Hepatocyte (in vitro differentiated cells): ENCODE results near the gene VAMP4. TPM values are rescaled to one million over a fixed set of nuclear protein-coding genes. Genes with fewer than 3 reads are reported as not detected.

ENCODE experiments used
- DNase-seq: peaks from one replicate; pipeline ENCODE4 v3.0.0-alpha.2; 2016; ENCODE audit warnings: low spot score
- H2AFZ ChIP-seq: fragments of 200-600 bp; sonication (generic); 2 replicates; pipeline ENCODE4 v1.6.0; 2016; ENCODE audit warnings: antibody characterized with exemption, mild to moderate bottlenecking
- H3K27ac ChIP-seq: fragments of 200-600 bp; sonication (generic); 2 replicates; pipeline ENCODE4 v1.5.1; 2016; ENCODE audit warnings: mild to moderate bottlenecking
- H3K27me3 ChIP-seq: fragments of 200-600 bp; sonication (generic); 2 replicates; pipeline ENCODE4 v1.6.1; 2016
- H3K36me3 ChIP-seq: fragments of 200-600 bp; sonication (generic); replicated peaks from 2 replicates; pipeline ENCODE4 v1.5.1; 2016; ENCODE audit warnings: low read depth; ENCODE audit not compliant: insufficient read depth
- H3K4me1 ChIP-seq: fragments of 200-600 bp; sonication (generic); 2 replicates; pipeline ENCODE4 v1.5.1; 2016; ENCODE audit warnings: mild to moderate bottlenecking, moderate library complexity; ENCODE audit not compliant: insufficient read depth
- H3K4me2 ChIP-seq: fragments of 200-600 bp; sonication (generic); 2 replicates; pipeline ENCODE4 v1.6.0; 2016
- H3K4me3 ChIP-seq: fragments of 200-600 bp; sonication (generic); 2 replicates; pipeline ENCODE4 v1.5.1; 2016; ENCODE audit warnings: mild to moderate bottlenecking
- H3K79me2 ChIP-seq: fragments of 200-600 bp; sonication (generic); 2 replicates; pipeline ENCODE4 v1.6.0; 2017; ENCODE audit warnings: mild to moderate bottlenecking
- H3K9me2 ChIP-seq: fragments of 200-600 bp; sonication (generic); replicated peaks from 2 replicates; pipeline ENCODE4 v1.6.0; 2017; ENCODE audit warnings: mild to moderate bottlenecking; ENCODE audit not compliant: insufficient read depth
- H3K9me3 ChIP-seq: fragments of 200-600 bp; sonication (generic); 2 replicates; pipeline ENCODE4 v1.5.1; 2016; ENCODE audit warnings: low read depth, mild to moderate bottlenecking
- H4K20me1 ChIP-seq: fragments of 200-600 bp; sonication (generic); 2 replicates; pipeline ENCODE4 v1.6.0; 2016; ENCODE audit warnings: mild to moderate bottlenecking; ENCODE audit not compliant: insufficient read depth, poor library complexity, severe bottlenecking
- EZH2 ChIP-seq: fragments of 200-600 bp; sonication (generic); IDR thresholded peaks from 2 replicates; pipeline ENCODE4 v1.6.1; 2016; ENCODE audit warnings: antibody characterized with exemption, mild to moderate bottlenecking, borderline replicate concordance
- EZH2phosphoT487 ChIP-seq: fragments of 200-600 bp; sonication (generic); IDR thresholded peaks from one replicate; pipeline ENCODE4 v1.6.1; 2018; ENCODE audit warnings: antibody characterized with exemption, mild to moderate bottlenecking, low read depth, moderate library complexity; ENCODE audit not compliant: unreplicated experiment, severe bottlenecking
- WGBS: methylation state at CpG from one replicate; pipeline ENCODE4 v1.1.6; 2016; ENCODE audit warnings: low lambda C conversion rate; ENCODE audit errors: missing lambda C conversion rate; 5-methylcytosine and 5-hydroxymethylcytosine counted together
- polyA plus RNA-seq: library from polyadenylated mRNA; unstranded; fragments of >200 nt; fragmentation: Nextera tagmentation; extraction: Ambion mirVana; gene quantifications from 2 replicates; pipeline ENCODE4 v1.2.1, GENCODE V29; 2016
- total RNA-seq: library from RNA; depleted of rRNA; stranded (reverse); fragments of >200 nt; gene quantifications from 2 replicates; pipeline ENCODE4 v1.2.3, GENCODE V29; 2014
- TF ChIP-seq, protein P1 (sequence below): fragments of 200-600 bp; sonication (generic); IDR thresholded peaks from 2 replicates; pipeline ENCODE4 v1.5.1; 2016; ENCODE audit warnings: antibody characterized with exemption, mild to moderate bottlenecking; ENCODE audit not compliant: poor library complexity

The VAMP4 gene
- total and polyA plus RNA-seq, 2 experiments from 2014 or later = 8.9 to 9.5 TPM

DNA sequence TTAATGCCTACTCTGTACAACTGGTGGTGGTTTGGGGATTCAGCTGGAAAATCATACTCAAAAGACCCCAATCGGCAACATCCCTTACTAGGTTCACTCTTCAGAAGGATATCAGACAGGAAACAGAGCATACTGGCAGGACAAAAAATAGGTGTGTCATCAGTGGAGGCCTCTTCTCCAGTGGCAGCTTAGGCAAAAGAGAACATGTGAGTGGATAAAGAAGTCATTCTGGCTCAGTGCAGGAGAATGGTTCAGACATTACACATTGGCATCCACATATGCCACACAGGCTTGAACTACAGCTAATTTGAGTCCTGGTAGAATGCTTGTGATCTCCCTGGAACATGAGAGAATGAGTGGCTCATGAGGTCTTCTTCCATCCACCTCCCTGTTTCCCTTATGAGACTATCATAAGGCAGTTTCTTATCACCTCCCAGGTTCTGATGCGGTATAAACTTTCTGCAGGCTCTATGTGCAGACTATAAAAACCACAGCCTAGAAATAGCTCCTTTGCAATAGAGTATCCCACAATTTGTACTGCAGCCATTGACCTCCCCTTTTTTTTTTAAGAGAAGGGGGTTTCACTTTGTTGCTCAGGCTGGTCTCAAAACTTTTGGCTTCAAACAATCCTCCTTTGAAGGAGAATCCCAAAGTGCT, 24.7 kb downstream of the VAMP4 start:
- no peak overlapping the region for H3K4me2 ChIP-seq
- no peak overlapping the region for H2AFZ ChIP-seq
- no peaks in the 10 kb centered on the region for H3K27me3 ChIP-seq
- no peaks in the 10 kb centered on the region for H3K9me3 ChIP-seq
- no peak overlapping the region for H3K27ac ChIP-seq
- no peaks in the 10 kb centered on the region for H3K9me2 ChIP-seq
- H3K4me3 ChIP-seq = no peak overlapping the region
- H3K4me1 ChIP-seq = no peaks in the 10 kb centered on the region
- no peaks in the 10 kb centered on the region for H3K79me2 ChIP-seq
- WGBS = 98% methylated on average over 2 of the region's 2 CpGs
- DNase-seq = no peak
- TF ChIP-seq EZH2 = no peak
- TF ChIP-seq, protein P1, sequence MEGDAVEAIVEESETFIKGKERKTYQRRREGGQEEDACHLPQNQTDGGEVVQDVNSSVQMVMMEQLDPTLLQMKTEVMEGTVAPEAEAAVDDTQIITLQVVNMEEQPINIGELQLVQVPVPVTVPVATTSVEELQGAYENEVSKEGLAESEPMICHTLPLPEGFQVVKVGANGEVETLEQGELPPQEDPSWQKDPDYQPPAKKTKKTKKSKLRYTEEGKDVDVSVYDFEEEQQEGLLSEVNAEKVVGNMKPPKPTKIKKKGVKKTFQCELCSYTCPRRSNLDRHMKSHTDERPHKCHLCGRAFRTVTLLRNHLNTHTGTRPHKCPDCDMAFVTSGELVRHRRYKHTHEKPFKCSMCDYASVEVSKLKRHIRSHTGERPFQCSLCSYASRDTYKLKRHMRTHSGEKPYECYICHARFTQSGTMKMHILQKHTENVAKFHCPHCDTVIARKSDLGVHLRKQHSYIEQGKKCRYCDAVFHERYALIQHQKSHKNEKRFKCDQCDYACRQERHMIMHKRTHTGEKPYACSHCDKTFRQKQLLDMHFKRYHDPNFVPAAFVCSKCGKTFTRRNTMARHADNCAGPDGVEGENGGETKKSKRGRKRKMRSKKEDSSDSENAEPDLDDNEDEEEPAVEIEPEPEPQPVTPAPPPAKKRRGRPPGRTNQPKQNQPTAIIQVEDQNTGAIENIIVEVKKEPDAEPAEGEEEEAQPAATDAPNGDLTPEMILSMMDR = no peak
- no peak for TF ChIP-seq EZH2phosphoT487
- no peaks in the 10 kb centered on the region for H4K20me1 ChIP-seq
- no peaks in the 10 kb centered on the region for H3K36me3 ChIP-seq

DNA sequence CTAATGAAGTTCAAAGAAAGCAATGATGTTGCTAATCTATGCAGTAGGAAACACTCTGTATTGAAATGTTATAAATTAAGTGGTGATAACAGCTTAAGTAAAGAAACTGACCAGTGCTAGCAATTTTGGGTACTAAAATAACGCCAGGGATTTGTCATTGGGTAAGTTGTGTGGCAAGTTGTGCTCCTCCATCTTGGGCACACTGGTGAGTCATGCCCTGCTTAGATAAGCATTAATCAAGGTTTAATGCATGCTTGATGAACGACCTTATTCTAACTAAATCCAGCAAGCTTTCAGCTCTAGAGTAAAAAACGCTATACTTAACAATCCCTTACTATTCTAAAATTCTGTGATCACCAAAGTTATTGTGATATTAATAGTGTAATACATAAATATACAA, 25.2 kb downstream of the VAMP4 start:
- no peaks in the 10 kb centered on the region for H3K4me1 ChIP-seq
- 70% methylated on average over 3 of the region's 3 CpGs for WGBS

DNA sequence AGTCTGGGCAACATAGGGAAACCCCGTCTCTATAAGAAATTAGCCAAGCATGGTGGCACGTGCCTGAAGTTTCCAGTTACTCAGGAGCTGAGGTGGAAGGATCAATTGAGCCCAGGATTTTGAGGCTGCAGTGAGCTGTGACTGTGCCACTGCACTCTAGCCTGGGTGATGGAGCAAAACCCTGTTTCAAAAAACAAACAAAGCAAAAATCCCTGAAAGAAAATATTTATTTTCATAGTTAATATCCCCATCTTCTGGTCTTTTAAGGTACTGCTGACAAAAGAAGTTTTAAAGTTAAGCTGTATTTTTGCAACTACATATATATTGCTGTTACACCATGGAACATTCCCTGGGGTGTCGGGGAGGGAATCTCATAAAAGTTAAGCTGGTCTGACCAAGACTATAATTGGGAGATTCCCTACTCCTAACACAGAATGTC, 26.0 kb downstream of the VAMP4 start:
- no peaks in the 10 kb centered on the region for H4K20me1 ChIP-seq
- H3K9me3 ChIP-seq = no peaks in the 10 kb centered on the region
- H3K27me3 ChIP-seq = no peaks in the 10 kb centered on the region
- H3K4me3 ChIP-seq = no peak overlapping the region
- WGBS = 70% methylated on average over 3 of the region's 3 CpGs
- H3K27ac ChIP-seq = no peak overlapping the region
- peak; percentile 37 for DNase-seq
- no peaks in the 10 kb centered on the region for H3K79me2 ChIP-seq
- TF ChIP-seq EZH2phosphoT487 = no peak
- TF ChIP-seq EZH2 = no peak
- TF ChIP-seq, protein P1 = peak; percentile 72
- H3K4me1 ChIP-seq = no peaks in the 10 kb centered on the region
- H3K4me2 ChIP-seq = no peak overlapping the region
- no peaks in the 10 kb centered on the region for H3K9me2 ChIP-seq
- no peaks in the 10 kb centered on the region for H3K36me3 ChIP-seq
- no peak overlapping the region for H2AFZ ChIP-seq

More for the DNA sequence above, 25.2 kb downstream of the VAMP4 start:
- H3K9me2 ChIP-seq = no peaks in the 10 kb centered on the region
- no peaks in the 10 kb centered on the region for H3K9me3 ChIP-seq
- H3K4me2 ChIP-seq = no peak overlapping the region
- DNase-seq = no peak
- no peak overlapping the region for H3K4me3 ChIP-seq
- H3K36me3 ChIP-seq = no peaks in the 10 kb centered on the region
- H3K27ac ChIP-seq = no peak overlapping the region
- H3K79me2 ChIP-seq = no peaks in the 10 kb centered on the region
- H2AFZ ChIP-seq = no peak overlapping the region
- no peaks in the 10 kb centered on the region for H4K20me1 ChIP-seq
- no peaks in the 10 kb centered on the region for H3K27me3 ChIP-seq
- TF ChIP-seq EZH2 (no peak), EZH2phosphoT487 (no peak)
- TF ChIP-seq, protein P1 = no peak
